Measurements from ENCODE around the gene TMIGD1.

The TMIGD1 gene

GRCh38 chr17:30326809-30327208 is 7.0 kb downstream of the TMIGD1 start:
- no peak for DNase-seq (ENCODE audit: low read depth)

- no peak for DNase-seq (ENCODE audit: low read depth)
These were observed 9.1 kb downstream of the TMIGD1 start for GRCh38 chr17:30324723-30325122.

- DNase-seq (ENCODE audit: low read depth): no peak
These were observed 9.9 kb downstream of the TMIGD1 start for GRCh38 chr17:30323895-30324319.

GRCh38 chr17:30323262-30323894 is 10.5 kb downstream of the TMIGD1 start:
- no peak for DNase-seq (ENCODE audit: low read depth)

- no peak for DNase-seq (ENCODE audit: low read depth)
These were observed 12.5 kb downstream of the TMIGD1 start for GRCh38 chr17:30321314-30321713.

- no peak for DNase-seq (ENCODE audit: low read depth)
These were observed 15.7 kb downstream of the TMIGD1 start for GRCh38 chr17:30318155-30318554.

- DNase-seq (ENCODE audit: low read depth): no peak
These were observed 17.1 kb downstream of the TMIGD1 start for GRCh38 chr17:30316736-30317135.

GRCh38 chr17:30315106-30315505 is 18.8 kb downstream of the TMIGD1 start:
- DNase-seq (ENCODE audit: low read depth): no peak

GRCh38 chr17:30314474-30314873 is 19.4 kb downstream of the TMIGD1 start:
- no peak for DNase-seq (ENCODE audit: low read depth)

- no peak for DNase-seq (ENCODE audit: low read depth)
These were observed 21.6 kb downstream of the TMIGD1 start for GRCh38 chr17:30312226-30312625.

GRCh38 chr17:30310562-30310961 is 23.3 kb downstream of the TMIGD1 start:
- no peak for DNase-seq (ENCODE audit: low read depth)

GRCh38 chr17:30309591-30309990 is 24.3 kb downstream of the TMIGD1 start:
- no peak for DNase-seq (ENCODE audit: low read depth)

GRCh38 chr17:30308406-30308805 is 25.5 kb downstream of the TMIGD1 start:
- DNase-seq (ENCODE audit: low read depth): peak; percentile 22

GRCh38 chr17:30304778-30305177 is 29.1 kb downstream of the TMIGD1 start:
- DNase-seq (ENCODE audit: low read depth): no peak

- no peak for DNase-seq (ENCODE audit: low read depth)
These were observed 31.6 kb downstream of the TMIGD1 start for GRCh38 chr17:30302241-30302640.

- no peak for DNase-seq (ENCODE audit: low read depth)
These were observed 33.0 kb downstream of the TMIGD1 start for GRCh38 chr17:30300818-30301217.

GRCh38 chr17:30299000-30299399 is 34.9 kb downstream of the TMIGD1 start:
- DNase-seq (ENCODE audit: low read depth): no peak

GRCh38 chr17:30297715-30298114 is 36.1 kb downstream of the TMIGD1 start:
- DNase-seq (ENCODE audit: low read depth): no peak

- DNase-seq (ENCODE audit: low read depth): no peak
These were observed 37.3 kb downstream of the TMIGD1 start for GRCh38 chr17:30296499-30297080.

GRCh38 chr17:30292286-30292858 is 41.5 kb downstream of the TMIGD1 start:
- DNase-seq (ENCODE audit: low read depth): no peak

GRCh38 chr17:30291543-30292285 is 42.1 kb downstream of the TMIGD1 start, which contains the start of gene BLMH:
BLMH (minus strand) TSS chr17:30291944; CDS start chr17:30291819, 125 bp downstream.
- peak; percentile 52 for DNase-seq (ENCODE audit: low read depth)

- DNase-seq (ENCODE audit: low read depth): no peak
These were observed 42.9 kb downstream of the TMIGD1 start for GRCh38 chr17:30290696-30291542.
